Testis (tissue), 2 donors: ENCODE results near the gene TRIM75.

Experiments used
- CTCF ChIP-seq, 3 experiments: fragments of 450-650 bp in 2 of 3; fragments of 200-600 bp in 1 of 3; sonication (generic) in 1 of 3; IDR thresholded peaks; one replicate each; pipeline ENCODE4 v1.5.1; 2016 to 2019; ENCODE audit warnings: antibody characterized with exemption in 3 of 3, mild to moderate bottlenecking in 2 of 3, moderate library complexity in 1 of 3
- POLR2A ChIP-seq: fragments of 450-650 bp; IDR thresholded peaks from one replicate; pipeline ENCODE4 v1.6.1; 2017; ENCODE audit warnings: antibody characterized with exemption, mild to moderate bottlenecking, moderate library complexity

- TF ChIP-seq CTCF (IDR thresholded peaks at IDR 0.05), result no peak
- TF ChIP-seq POLR2A, result no peak
Observed at GRCh38 chr4:165006456-165006855, 47.2 kb upstream of the TRIM75 start.
